ENCODE measurements around the gene FAM135A. TPM values are rescaled to one million over a fixed set of nuclear protein-coding genes. Genes with fewer than 3 reads are reported as not detected.

The FAM135A gene
- total and polyA plus RNA-seq, 2 of the 13 experiments (the other 11 are each of a cell fraction or from before 2014, with no cell fraction given), result 26.9 to 31.5 TPM

DNA sequence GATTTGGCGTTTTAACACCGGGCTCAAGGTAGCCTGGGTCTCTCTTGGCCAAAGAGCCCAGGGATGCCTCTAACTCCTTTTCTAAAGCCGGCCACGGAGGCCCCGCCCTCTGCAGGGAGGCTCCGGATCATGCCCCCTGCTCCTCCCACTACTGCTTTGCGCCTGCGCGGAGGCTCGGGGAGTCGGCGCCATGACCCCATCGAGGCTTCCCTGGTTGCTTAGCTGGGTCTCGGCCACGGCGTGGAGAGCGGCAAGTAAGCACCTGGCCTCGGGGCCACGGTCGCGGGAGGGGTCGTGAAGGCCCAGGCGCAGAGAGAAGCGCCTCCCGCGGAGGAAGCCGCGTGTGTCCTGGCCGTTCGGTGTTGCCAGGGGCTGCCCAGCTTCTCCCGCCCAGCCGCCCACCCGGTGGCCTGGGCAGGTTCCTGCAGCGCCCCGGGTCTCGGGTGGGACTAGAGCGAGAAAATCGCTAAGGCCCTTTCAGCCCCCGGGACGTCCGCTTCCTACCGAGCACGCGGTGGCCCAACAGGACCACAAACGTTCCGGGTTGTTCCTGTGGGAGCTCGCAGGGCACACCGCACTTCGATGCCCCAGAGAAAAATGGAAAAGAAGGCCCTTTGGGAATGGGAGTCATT is 153.6 kb downstream of the FAM135A start, which contains the start of gene SDHAF4 (continued):
- no peak for TF ChIP-seq RERE (CRISPR knock-in tag; IDR thresholded peaks at IDR 0.05; ENCODE audit: low read depth)
- peak; percentile 88 for TF ChIP-seq ZBTB20 (CRISPR knock-in tag; IDR thresholded peaks at IDR 0.05; ENCODE audit: borderline replicate concordance, low read depth)
- TF ChIP-seq GABPA (IDR thresholded peaks at IDR 0.05; ENCODE audit: low read depth, low read length), result no peak
- no peak for TF ChIP-seq GABPA (CRISPR knock-in tag; IDR thresholded peaks at IDR 0.05; ENCODE audit: low read depth)
- peak; percentile 64; the same call in 1 of the 2 replicates for TF ChIP-seq HOXA3 (CRISPR knock-in tag; IDR thresholded peaks at IDR 0.05)
- peak; percentile 68; the same call in 1 of the 2 replicates for TF ChIP-seq ZIK1 (CRISPR knock-in tag; IDR thresholded peaks at IDR 0.05; ENCODE audit: borderline replicate concordance, low read depth)
- TF ChIP-seq, protein P1, sequence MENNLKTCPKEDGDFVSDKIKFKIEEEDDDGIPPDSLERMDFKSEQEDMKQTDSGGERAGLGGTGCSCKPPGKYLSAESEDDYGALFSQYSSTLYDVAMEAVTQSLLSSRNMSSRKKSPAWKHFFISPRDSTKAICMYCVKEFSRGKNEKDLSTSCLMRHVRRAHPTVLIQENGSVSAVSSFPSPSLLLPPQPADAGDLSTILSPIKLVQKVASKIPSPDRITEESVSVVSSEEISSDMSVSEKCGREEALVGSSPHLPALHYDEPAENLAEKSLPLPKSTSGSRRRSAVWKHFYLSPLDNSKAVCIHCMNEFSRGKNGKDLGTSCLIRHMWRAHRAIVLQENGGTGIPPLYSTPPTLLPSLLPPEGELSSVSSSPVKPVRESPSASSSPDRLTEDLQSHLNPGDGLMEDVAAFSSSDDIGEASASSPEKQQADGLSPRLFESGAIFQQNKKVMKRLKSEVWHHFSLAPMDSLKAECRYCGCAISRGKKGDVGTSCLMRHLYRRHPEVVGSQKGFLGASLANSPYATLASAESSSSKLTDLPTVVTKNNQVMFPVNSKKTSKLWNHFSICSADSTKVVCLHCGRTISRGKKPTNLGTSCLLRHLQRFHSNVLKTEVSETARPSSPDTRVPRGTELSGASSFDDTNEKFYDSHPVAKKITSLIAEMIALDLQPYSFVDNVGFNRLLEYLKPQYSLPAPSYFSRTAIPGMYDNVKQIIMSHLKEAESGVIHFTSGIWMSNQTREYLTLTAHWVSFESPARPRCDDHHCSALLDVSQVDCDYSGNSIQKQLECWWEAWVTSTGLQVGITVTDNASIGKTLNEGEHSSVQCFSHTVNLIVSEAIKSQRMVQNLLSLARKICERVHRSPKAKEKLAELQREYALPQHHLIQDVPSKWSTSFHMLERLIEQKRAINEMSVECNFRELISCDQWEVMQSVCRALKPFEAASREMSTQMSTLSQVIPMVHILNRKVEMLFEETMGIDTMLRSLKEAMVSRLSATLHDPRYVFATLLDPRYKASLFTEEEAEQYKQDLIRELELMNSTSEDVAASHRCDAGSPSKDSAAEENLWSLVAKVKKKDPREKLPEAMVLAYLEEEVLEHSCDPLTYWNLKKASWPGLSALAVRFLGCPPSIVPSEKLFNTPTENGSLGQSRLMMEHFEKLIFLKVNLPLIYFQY (CRISPR knock-in tag; IDR thresholded peaks at IDR 0.05; ENCODE audit: borderline replicate concordance), result 0 out of 2 replicates have a peak, but pooled peaks have one; percentile 22
- TF ChIP-seq MTA1 (CRISPR knock-in tag; IDR thresholded peaks at IDR 0.05; ENCODE audit: borderline replicate concordance), result peak; percentile 89; the same call in 1 of the 2 replicates
- peak; percentile 64; the same call in 1 of the 2 replicates for TF ChIP-seq FOXC1 (CRISPR knock-in tag; IDR thresholded peaks at IDR 0.05; ENCODE audit: borderline replicate concordance)
- no peak for TF ChIP-seq CREB1 (IDR thresholded peaks at IDR 0.05)
- no peak for TF ChIP-seq CREB1 (CRISPR knock-in tag; IDR thresholded peaks at IDR 0.05)
- peak; percentile 64; the same call in 1 of the 2 replicates for TF ChIP-seq RNF2 (conservative IDR thresholded peaks at IDR 0.05; ENCODE audit: low read depth)
- TF ChIP-seq JDP2 (CRISPR knock-in tag; IDR thresholded peaks at IDR 0.05; ENCODE audit: borderline replicate concordance), result no peak
- peak; percentile 79 for TF ChIP-seq CCDC6 (CRISPR knock-in tag; IDR thresholded peaks at IDR 0.05)
- no peak for TF ChIP-seq ZNF296 (CRISPR knock-in tag; conservative IDR thresholded peaks at IDR 0.05)
- TF ChIP-seq, protein P2, sequence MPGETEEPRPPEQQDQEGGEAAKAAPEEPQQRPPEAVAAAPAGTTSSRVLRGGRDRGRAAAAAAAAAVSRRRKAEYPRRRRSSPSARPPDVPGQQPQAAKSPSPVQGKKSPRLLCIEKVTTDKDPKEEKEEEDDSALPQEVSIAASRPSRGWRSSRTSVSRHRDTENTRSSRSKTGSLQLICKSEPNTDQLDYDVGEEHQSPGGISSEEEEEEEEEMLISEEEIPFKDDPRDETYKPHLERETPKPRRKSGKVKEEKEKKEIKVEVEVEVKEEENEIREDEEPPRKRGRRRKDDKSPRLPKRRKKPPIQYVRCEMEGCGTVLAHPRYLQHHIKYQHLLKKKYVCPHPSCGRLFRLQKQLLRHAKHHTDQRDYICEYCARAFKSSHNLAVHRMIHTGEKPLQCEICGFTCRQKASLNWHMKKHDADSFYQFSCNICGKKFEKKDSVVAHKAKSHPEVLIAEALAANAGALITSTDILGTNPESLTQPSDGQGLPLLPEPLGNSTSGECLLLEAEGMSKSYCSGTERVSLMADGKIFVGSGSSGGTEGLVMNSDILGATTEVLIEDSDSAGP (CRISPR knock-in tag; IDR thresholded peaks at IDR 0.05; ENCODE audit: borderline replicate concordance), result peak; percentile 89
- no peak for TF ChIP-seq SIN3B (IDR thresholded peaks at IDR 0.05; ENCODE audit: low read length)
- TF ChIP-seq ZNF383 (CRISPR knock-in tag; IDR thresholded peaks at IDR 0.05; ENCODE audit: borderline replicate concordance), result 0 out of 2 replicates have a peak, but pooled peaks have one; percentile 68
- peak; percentile 87 for TF ChIP-seq ZBTB38 (CRISPR knock-in tag; IDR thresholded peaks at IDR 0.05)
- peak; percentile 44; the same call in 1 of the 2 replicates for TF ChIP-seq TEAD2 (CRISPR knock-in tag; IDR thresholded peaks at IDR 0.05)
